ENCODE results near the gene HMGN1.

Gene HMGN1

DNA sequence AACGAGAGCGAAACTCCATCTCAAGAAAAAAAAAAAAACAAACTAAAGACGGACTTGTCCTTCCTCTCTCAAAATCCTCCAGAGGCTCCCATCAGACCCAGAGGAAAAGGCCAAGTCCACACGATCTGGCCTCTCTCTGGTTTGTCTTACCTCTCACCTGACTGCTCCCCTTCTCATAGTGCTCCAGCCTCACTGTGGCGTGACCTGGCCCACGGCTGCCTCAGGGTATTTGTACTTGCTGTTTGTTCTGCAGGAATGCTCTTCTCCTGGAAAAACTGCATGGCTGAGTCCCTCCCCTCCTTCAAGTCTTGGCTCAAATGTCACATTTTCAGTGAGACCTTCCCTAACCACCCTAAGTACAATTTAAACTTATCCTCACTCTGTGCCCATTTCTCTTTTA is 27.5 kb downstream of the HMGN1 start:
- TF ChIP-seq, protein P1, sequence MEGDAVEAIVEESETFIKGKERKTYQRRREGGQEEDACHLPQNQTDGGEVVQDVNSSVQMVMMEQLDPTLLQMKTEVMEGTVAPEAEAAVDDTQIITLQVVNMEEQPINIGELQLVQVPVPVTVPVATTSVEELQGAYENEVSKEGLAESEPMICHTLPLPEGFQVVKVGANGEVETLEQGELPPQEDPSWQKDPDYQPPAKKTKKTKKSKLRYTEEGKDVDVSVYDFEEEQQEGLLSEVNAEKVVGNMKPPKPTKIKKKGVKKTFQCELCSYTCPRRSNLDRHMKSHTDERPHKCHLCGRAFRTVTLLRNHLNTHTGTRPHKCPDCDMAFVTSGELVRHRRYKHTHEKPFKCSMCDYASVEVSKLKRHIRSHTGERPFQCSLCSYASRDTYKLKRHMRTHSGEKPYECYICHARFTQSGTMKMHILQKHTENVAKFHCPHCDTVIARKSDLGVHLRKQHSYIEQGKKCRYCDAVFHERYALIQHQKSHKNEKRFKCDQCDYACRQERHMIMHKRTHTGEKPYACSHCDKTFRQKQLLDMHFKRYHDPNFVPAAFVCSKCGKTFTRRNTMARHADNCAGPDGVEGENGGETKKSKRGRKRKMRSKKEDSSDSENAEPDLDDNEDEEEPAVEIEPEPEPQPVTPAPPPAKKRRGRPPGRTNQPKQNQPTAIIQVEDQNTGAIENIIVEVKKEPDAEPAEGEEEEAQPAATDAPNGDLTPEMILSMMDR (IDR thresholded peaks at IDR 0.05; ENCODE audit: control insufficient read depth, insufficient read depth, low read depth, low read length, missing control alignments), result no peak
- H3K4me3 ChIP-seq (ENCODE audit: control insufficient read depth, low read depth, low read length), result no peak overlapping the region
- DNase-seq (ENCODE audit: low read depth), result no peak

DNA sequence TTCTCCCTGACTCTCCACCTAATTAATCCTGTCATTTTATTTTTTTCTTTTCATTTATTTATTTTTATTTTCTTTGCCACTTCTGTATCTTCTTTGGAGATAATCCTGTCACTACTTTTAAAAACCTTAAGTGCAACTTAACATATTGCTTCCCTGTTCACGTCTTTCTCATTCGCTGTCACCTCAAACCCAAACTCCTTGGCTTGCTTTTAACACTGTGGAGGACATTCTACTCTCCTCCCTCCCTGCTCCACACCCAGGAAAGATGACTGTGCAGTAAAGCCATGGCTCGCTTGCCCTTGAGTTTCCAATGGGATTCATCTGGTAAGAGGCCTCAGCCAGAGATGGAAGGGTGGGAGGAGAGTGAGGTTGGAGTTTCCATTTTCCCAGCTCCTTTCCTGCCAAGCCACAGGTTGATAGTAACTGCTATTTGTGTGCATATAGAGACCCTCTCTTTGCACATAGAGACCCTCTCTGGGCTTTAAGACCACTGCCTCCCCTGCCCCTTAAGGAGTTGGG is 29.0 kb downstream of the HMGN1 start:
- TF ChIP-seq, protein P1 (IDR thresholded peaks at IDR 0.05; ENCODE audit: control insufficient read depth, insufficient read depth, low read depth, low read length, missing control alignments), result no peak
- no peak overlapping the region for H3K4me3 ChIP-seq (ENCODE audit: control insufficient read depth, low read depth, low read length)
- DNase-seq (ENCODE audit: low read depth), result no peak

DNA sequence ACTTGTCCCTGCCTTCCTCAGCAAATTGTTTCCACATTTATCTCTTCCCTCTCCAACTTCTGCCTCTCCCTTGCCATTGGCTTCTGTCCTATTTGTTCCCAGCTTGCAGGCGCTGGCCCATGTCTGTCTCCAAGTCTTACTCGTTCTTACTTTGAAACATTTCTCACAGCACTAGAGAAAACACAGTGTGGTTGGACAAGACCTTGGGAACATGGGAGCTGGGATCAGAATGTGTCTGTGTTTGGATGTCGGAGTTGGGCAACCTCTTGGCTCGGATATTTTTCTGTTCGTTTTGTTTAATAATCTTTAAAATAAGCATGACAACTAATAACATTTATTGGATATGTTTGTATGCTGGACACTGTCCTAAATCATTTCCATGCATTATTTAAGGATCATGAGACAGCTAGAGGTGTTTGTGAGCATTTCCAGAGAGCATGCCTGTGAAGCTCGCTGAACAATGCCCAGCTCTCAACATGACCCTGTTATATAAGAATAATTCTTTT is 29.6 kb downstream of the HMGN1 start:
- TF ChIP-seq, protein P1 (IDR thresholded peaks at IDR 0.05; ENCODE audit: control insufficient read depth, insufficient read depth, low read depth, low read length, missing control alignments), result no peak
- no peak overlapping the region for H3K4me3 ChIP-seq (ENCODE audit: control insufficient read depth, low read depth, low read length)
- no peak for DNase-seq (ENCODE audit: low read depth)

DNA sequence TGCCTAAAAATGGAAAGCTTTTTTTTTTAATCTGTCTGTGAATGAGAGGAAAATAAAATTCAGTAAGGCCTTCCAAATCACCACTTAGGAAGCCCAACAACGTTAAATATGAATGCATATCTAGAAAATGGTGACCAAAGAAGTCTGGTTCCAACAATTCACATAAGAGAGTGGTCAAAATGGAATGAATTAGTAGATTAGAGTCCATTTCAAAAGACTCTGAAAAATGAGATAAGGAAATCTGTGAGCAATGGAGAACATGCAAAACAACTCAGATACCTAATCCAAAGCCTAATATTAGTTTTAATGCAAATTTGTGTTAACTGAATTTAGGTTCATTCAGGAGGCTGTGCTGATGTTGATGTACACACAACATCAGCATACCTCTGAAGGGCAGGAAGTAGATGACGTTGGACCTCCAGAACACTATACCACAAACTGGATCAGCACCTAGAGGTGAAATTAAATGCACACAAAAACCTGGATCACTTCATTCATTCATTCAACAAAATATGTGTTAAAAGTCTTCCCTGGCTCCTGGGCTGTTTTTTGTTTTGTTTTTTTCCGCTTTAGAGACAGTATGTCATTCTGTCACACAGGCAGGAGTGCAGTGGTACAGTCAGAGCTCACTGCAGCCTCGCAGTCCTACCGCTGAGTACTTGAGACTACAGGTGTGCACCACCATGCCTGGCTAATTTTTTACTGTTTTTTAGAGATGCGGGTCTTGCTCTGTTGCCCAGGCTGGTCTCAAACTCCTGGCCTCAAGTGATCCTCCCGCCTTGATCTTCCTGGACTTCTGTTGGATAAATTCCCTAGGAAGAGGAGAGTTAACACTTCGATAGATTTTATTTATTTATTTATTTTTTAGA is 30.6 kb downstream of the HMGN1 start:
- no peak overlapping the region for H3K4me3 ChIP-seq (ENCODE audit: control insufficient read depth, low read depth, low read length)
- TF ChIP-seq, protein P1 (IDR thresholded peaks at IDR 0.05; ENCODE audit: control insufficient read depth, insufficient read depth, low read depth, low read length, missing control alignments), result no peak
- no peak for DNase-seq (ENCODE audit: low read depth)

DNA sequence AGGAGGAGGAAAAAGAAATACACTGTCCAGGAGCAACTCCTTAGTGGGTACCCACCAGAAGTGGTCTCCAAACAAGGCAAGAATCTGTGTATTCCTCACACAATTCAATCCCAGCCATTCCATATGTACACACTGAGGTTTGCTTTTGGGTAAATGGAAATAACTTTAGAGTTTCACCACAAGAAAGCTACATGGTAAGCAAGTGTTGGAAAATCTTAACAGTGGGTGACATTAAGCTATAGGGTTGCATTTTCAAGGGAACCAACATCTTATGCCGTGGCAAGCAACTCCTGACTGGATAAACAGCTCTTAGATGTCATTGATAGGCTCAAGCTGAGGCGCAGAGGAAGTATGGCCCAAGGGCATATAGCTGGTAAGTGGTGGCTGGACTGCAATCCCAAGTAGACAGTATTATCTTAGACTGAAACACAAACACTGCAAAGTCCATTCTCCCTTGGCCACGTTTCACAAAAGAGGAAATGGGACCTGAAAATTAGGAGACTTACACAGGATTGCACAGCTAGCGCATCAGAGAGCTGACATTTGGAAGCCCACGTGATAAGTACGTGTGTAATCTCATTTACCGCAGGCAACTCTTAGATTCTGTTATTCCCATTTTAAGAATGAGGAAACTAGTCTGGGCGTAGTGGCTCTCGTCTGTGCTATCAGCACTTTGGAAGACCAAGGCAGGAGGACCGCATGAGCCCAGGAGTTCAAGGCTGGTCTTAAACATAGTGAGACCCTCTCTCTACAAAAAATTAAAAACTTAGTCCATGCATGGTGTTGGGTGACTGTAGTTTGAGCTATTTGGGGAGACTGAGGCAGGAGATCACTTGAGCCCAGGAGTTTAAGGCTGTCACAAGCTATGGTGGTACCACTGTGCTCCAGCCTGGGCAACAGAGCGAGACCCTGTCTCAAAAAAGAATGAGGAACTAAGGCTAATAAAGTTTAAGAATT is 31.5 kb downstream of the HMGN1 start:
- TF ChIP-seq, protein P1 (IDR thresholded peaks at IDR 0.05; ENCODE audit: control insufficient read depth, insufficient read depth, low read depth, low read length, missing control alignments), result no peak
- no peak for DNase-seq (ENCODE audit: low read depth)
- no peak overlapping the region for H3K4me3 ChIP-seq (ENCODE audit: control insufficient read depth, low read depth, low read length)

DNA sequence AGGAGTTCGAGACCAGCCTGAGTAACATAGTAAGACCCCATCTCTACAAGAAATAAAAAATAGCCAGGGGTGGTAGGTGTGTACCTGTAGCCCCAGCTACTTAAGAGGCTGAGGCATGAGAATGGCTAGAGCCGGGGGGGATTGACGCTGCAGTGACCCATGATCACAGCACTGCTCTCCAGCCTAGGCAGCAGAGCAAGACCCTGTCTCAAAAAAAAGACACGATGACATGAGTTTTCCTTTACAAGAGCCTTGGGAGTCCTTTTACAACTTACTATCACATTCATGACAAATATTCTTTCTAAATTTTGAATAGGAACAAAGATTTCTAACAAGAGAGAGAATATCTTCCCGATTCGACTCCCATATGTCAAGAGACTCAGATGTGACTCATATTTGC is 32.2 kb downstream of the HMGN1 start:
- DNase-seq (ENCODE audit: low read depth), result no peak
- H3K4me3 ChIP-seq (ENCODE audit: control insufficient read depth, low read depth, low read length), result no peak overlapping the region
- TF ChIP-seq, protein P1 (IDR thresholded peaks at IDR 0.05; ENCODE audit: control insufficient read depth, insufficient read depth, low read depth, low read length, missing control alignments), result no peak

Measured in AG09309 (cell line).